Measurements from ENCODE around the gene SRSF10.

Gene SRSF10

DNA sequence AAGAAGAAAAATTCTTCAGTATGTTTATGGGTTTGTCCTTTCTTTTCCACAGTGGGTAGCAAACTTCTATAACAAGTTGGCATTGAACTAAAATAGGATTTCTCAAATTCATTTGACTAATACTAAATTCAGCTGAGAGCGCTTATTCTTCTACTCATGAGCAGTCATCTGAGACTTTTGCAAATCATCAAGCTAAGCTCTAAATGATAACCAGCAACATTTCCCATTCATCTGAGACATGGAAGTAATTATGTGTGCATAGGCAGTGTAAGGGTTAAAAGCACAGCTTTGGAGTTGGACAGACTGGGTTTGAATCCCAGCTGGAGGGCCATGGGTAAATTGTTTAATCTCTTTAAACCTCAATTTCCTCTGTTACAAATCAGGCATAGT is 48.6 kb downstream of the SRSF10 start:
- H3K27ac ChIP-seq, result no peak overlapping the region
- TF ChIP-seq, protein P1, sequence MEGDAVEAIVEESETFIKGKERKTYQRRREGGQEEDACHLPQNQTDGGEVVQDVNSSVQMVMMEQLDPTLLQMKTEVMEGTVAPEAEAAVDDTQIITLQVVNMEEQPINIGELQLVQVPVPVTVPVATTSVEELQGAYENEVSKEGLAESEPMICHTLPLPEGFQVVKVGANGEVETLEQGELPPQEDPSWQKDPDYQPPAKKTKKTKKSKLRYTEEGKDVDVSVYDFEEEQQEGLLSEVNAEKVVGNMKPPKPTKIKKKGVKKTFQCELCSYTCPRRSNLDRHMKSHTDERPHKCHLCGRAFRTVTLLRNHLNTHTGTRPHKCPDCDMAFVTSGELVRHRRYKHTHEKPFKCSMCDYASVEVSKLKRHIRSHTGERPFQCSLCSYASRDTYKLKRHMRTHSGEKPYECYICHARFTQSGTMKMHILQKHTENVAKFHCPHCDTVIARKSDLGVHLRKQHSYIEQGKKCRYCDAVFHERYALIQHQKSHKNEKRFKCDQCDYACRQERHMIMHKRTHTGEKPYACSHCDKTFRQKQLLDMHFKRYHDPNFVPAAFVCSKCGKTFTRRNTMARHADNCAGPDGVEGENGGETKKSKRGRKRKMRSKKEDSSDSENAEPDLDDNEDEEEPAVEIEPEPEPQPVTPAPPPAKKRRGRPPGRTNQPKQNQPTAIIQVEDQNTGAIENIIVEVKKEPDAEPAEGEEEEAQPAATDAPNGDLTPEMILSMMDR (conservative IDR thresholded peaks at IDR 0.05), result no peak

DNA sequence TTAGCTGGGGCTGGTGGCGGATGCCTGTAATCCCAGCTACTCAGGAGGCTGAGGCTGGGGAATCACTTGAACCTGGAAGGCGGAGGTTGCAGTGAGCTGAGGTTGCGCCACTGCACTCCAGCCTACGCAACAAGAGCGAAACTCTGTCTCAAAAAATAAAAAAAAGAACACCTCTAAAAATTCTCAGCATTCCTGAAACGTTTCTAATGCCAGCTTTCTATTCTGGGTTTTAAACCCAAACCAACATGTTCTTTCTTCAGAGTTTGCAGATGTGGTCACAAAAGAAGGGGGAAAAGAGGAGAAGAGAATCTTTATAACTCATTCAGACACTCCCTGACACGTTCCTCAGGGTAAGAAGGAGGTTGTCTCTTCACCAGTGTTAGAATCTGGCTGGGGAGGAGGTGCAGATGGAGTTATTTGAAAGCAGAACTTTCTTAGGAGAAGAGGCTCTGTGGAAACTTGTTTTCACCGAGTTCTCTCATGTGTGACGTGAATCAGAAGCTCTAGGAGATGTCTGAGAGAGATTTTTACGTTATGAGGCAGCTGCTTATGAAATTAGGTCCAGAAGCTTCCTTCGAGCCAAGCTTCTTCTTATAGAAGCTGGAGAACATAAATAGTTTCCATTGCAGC is 49.2 kb downstream of the SRSF10 start:
- no peak overlapping the region for H3K27ac ChIP-seq
- TF ChIP-seq, protein P1 (conservative IDR thresholded peaks at IDR 0.05), result no peak

DNA sequence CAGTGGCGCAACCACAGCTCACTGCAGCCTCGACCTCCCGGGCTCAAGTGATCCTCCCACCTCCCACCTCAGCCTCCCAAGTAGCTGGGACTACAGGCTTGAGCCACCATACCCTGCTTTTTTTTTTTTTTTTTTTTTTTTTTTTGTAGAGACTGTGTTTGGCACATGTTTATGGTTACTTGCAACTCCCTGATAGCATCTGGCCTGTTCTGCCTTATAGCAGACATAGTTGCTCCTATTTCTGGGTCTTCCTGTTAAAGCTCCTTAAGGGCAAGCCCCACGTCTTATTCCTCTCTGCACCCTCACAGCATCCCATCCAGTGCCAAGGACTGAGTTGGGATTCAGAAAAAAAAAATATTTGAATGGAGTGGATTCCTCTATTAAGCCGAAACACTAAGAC is 49.9 kb downstream of the SRSF10 start:
- TF ChIP-seq, protein P1 (conservative IDR thresholded peaks at IDR 0.05), result no peak
- H3K27ac ChIP-seq, result no peak overlapping the region

- TF ChIP-seq, protein P1 (conservative IDR thresholded peaks at IDR 0.05), result no peak
- no peak overlapping the region for H3K27ac ChIP-seq
Measured at GRCh38 chr1:23928789-23929188, 51.3 kb downstream of the SRSF10 start.

DNA sequence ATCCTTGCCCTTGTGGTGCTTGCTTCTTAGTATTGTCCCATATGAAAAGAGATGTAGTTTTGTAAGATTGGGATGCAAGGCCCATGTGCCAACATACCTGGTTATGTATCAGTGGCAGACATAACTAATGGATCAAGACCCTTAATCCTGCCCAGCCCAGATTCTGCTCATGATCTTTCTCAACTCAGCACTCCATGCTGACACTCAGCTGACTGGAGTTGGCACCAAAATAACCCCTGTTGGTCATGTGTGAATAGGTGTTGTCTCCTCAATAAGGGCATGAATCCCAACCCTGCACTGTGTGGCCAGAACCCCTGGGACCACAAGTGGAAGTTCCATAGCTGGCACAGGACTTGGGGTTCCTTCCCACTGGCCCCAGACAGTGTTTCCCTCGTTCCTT is 53.0 kb downstream of the SRSF10 start:
- TF ChIP-seq, protein P1 (conservative IDR thresholded peaks at IDR 0.05), result no peak
- H3K27ac ChIP-seq, result no peak overlapping the region

GRCh38 chr1:23925279-23925678 is 54.8 kb downstream of the SRSF10 start:
- TF ChIP-seq, protein P1 (conservative IDR thresholded peaks at IDR 0.05), result no peak
- no peak overlapping the region for H3K27ac ChIP-seq

- TF ChIP-seq, protein P1 (conservative IDR thresholded peaks at IDR 0.05), result no peak
Measured at GRCh38 chr1:23924601-23925000, 55.5 kb downstream of the SRSF10 start.

More at GRCh38 chr1:23924601-23925000, 55.5 kb downstream of the SRSF10 start:
- no peak overlapping the region for H3K27ac ChIP-seq

Measured in VCaP (cell line).